Measurements from ENCODE around the gene CFAP141.
"Not testable (repeated sequence)": the region's sequence is repeated elsewhere in the genome, so short reads cannot be mapped to it uniquely, and the experiment has no call there.

CFAP141 gene

DNA sequence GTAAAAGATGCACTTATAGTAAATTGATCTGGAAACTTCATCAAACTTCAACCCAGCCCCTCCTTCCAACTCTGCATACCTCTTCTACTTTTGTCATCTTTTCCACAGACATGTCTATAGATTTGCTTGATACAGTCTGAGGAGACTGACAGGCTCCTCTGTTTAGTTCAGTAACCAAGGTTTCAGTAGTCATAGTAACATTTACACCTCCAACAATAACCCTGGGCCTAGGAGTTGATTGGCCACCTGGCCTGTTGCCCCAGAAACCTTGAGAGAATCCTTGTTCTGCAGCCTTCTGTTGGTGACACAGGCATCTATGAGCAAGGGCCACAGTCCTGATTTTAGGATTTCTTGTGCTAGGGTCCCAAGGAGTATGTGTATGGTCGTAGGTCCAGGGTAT is at the start of gene CFAP141:
CFAP141 (minus strand) TSS at position 138 of the 400 bp plus-strand sequence; CDS start at position 112, 26 bp downstream.
- H3K9me3 Mint-ChIP-seq, result no peaks in the 10 kb centered on the region
- no peaks in the 10 kb centered on the region for H3K27me3 Mint-ChIP-seq
- ATAC-seq (replicated peaks) (peak; percentile 59 to 73), DNase-seq (no peak)
- H3K4me1 Mint-ChIP-seq, result peaks cover 8 to 11% of the 10 kb centered on the region in 2 donors
- no peak within 1 kb of the TSS for H3K4me3 Mint-ChIP-seq
- peaks cover 31 to 44% of the 10 kb centered on the region in 2 donors for H3K36me3 Mint-ChIP-seq
- peak within 1 kb of the TSS; percentile 33 for H3K27ac Mint-ChIP-seq

DNA sequence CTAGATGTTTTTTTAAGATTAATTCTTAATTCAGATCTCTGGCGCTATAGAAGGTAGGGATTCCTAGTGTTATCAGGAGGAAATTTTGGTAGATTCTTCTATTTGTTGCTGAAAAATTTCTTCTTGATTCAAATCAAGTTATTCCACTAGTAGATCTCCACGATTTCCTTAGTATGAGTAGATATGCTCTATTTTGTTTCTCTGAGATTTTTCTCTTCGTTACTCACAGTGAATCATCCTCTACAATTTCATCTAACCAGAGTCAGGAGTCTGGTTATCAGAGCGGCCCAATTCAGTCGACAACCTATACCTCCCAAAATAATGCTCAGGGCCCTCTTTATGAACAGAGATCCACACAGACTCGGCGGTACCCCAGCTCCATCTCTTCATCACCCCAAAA is 47.5 kb upstream of the CFAP141 start:
- ATAC-seq (replicated peaks) (no peak), DNase-seq (no peak)
- peaks cover 46 to 47% of the 10 kb centered on the region in 2 donors for H3K36me3 Mint-ChIP-seq
- no peak overlapping the region for H3K4me3 Mint-ChIP-seq
- no peaks in the 10 kb centered on the region for H3K9me3 Mint-ChIP-seq
- H3K27ac Mint-ChIP-seq, result peak overlapping the region; percentile 51
- H3K27me3 Mint-ChIP-seq, result no peaks in the 10 kb centered on the region
- peaks cover 0 to 4% of the 10 kb centered on the region in 2 donors for H3K4me1 Mint-ChIP-seq

DNA sequence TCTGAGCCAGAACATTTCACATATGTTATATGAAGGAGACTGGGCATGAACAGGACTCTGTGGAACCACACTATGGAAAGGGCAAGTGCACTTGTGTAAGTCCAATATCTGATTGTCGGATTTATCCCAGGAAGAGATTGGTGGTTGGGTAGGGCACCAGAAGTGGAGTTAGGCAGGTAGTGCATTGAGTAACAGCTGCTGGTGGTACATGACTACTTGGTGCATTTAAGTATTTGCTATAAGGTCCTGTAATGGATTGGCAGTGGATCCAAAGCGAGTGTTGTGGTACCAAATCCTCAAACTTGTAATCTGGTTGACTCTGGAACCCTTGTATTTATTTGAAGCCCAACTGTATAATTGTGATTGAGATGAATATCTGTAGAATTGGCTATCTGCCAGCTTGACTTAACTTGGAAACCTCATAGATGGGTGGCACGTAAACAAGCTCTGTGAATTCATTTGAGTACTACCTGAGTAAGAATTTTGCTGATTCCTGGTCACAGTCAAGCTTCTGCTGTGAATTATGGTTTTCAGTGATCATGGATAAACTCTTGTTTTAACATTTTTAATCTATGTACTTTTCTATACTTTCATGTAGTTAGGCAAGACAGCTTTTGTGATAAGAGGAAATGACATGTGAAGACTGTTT is 35.7 kb upstream of the CFAP141 start:
- no peak overlapping the region for H3K4me3 Mint-ChIP-seq
- peaks cover 43 to 53% of the 10 kb centered on the region in 2 donors for H3K36me3 Mint-ChIP-seq
- ATAC-seq (replicated peaks) (no peak), DNase-seq (no peak)
- H3K9me3 Mint-ChIP-seq, result no peaks in the 10 kb centered on the region
- H3K4me1 Mint-ChIP-seq, result peaks cover 7 to 8% of the 10 kb centered on the region in 2 donors
- peak overlapping the region; percentile 25 for H3K27ac Mint-ChIP-seq
- H3K27me3 Mint-ChIP-seq, result no peaks in the 10 kb centered on the region

DNA sequence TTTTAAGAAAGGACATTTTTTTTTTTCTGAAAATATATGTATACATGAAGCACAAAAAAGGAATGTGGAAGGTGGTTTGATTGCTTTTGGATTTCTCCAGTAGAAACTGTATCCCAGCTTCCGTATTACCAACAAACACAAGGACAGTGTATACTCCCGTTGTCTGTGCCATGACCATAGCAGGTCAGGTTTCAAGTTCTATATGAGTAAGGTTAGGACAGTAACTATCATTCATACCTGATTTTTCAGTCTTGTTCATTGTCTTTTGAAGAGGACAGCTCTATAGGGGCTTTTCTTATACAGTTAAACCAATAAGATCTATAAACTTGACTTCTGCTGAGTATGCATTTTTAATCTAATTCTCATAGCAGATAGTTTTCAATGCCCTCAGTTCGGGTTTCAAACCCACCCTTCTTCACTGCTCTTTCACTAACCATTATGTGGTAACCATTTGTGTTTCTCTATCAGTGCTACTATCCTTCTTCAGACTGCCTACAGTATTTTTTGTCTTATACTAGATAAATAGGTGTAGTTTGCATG is 34.2 kb upstream of the CFAP141 start:
- Mint-ChIP-seq H3K4me3 (no peak overlapping the region), H3K27ac (no peak overlapping the region), H3K27me3 (no peaks in the 10 kb centered on the region), H3K4me1 (peaks cover 8 to 12% of the 10 kb centered on the region in 2 donors), H3K36me3 (peaks cover 49 to 62% of the 10 kb centered on the region in 2 donors), H3K9me3 (no peaks in the 10 kb centered on the region)
- DNase-seq, result no peak
- no peak for ATAC-seq (replicated peaks)

DNA sequence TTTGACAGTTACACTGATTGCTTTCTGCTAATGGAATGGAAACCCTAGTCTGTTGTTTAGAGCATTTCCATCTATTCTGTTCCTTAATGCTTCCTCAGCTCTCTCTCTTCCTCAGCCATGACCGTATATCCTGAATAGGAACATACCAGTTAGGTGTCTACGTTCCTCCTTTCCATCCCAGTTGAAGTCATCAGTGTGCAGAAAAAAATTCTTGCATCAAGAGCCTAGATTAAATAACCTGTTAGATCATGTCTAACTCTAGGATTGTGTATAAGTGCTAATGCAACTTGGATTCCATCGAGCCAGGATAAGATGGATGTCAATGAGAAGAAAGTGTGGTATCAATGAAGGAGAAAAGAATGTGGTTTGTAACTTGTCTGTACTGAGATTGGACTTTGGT is 33.4 kb upstream of the CFAP141 start:
- ATAC-seq (replicated peaks) (no peak), DNase-seq (no peak)
- no peaks in the 10 kb centered on the region for H3K9me3 Mint-ChIP-seq
- peaks cover 56 to 70% of the 10 kb centered on the region in 2 donors for H3K36me3 Mint-ChIP-seq
- H3K27me3 Mint-ChIP-seq, result no peaks in the 10 kb centered on the region
- peaks cover 8 to 12% of the 10 kb centered on the region in 2 donors for H3K4me1 Mint-ChIP-seq
- no peak overlapping the region for H3K27ac Mint-ChIP-seq
- no peak overlapping the region for H3K4me3 Mint-ChIP-seq

DNA sequence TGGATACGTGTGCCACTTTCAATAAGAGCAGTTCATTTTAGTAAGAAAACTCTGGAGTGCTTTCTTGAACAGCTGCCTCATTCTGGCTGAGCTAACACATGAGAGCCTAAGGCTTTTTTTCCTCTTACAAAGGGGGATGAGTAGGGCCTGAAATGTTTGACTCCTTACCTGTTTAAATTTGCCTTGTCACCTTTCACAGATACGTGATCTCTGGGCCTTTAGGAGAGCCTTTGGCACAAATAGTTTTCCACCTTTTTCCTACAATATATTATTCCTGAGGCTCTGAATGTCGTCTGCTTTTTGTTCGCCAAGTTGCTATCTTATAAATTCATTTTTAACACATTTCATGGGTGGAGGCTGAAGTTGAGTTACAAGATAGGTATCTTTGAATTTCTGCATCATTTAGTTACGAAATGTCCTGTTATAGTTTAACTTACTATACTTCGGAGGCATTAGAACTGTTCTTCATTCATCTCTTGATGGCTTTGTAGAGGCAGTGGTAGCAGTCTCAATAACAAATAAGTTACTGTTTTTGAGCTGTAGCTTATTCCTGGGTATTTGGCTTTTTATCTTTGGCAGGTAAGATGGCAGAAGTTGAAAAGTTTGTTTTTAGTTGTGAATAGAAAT is 31.9 kb upstream of the CFAP141 start:
- no peak for DNase-seq
- Mint-ChIP-seq H3K9me3 (no peaks in the 10 kb centered on the region), H3K27ac (peak overlapping the region; percentile 20), H3K27me3 (no peaks in the 10 kb centered on the region), H3K4me3 (no peak overlapping the region), H3K36me3 (peaks cover 52 to 67% of the 10 kb centered on the region in 2 donors), H3K4me1 (peaks cover 10 to 17% of the 10 kb centered on the region in 2 donors)
- ATAC-seq (replicated peaks), result no peak

DNA sequence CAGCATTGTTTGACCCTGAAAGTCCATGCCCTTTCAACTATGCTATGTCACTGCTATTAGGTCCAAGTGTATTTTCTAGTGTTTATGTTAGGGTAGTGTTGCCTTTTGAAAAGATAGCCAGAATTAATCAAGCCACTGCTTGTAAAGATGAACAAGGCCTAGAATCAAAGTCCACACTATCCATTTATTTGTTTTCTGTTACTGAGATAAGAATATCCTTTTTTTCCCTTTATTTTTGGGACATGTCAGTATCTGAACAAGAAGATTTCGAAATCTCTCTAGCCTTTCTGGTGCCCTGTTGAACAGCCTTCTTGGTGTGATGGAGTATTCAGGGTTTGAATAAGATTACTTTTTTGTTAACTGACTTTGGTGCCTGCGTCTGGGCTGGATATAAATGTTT is 31.3 kb upstream of the CFAP141 start:
- DNase-seq, result no peak
- H3K9me3 Mint-ChIP-seq, result no peaks in the 10 kb centered on the region
- no peak for ATAC-seq (replicated peaks)
- peaks cover 49 to 62% of the 10 kb centered on the region in 2 donors for H3K36me3 Mint-ChIP-seq
- H3K4me3 Mint-ChIP-seq, result no peak overlapping the region
- H3K27me3 Mint-ChIP-seq, result no peaks in the 10 kb centered on the region
- H3K4me1 Mint-ChIP-seq, result peaks cover 10 to 17% of the 10 kb centered on the region in 2 donors
- H3K27ac Mint-ChIP-seq, result no peak overlapping the region

DNA sequence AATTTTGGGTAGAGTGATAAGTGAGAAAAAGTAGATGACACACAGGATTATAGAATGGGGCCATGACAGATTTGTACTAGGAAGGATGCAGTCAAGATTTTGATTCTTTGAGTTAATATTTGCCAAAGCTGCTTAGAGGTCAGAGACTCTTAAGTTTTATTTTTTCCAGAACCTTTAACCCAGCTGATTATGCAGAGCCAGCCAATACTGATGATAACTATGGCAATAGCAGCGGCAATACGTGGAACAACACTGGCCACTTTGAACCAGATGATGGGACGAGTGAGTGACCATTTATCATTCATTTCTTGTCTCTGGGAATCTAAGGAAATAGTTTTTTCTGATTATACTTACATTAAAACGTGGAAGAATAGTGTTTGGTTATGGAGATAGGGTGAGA is 30.7 kb upstream of the CFAP141 start:
- H3K9me3 Mint-ChIP-seq, result no peaks in the 10 kb centered on the region
- ATAC-seq (replicated peaks) (no peak), DNase-seq (no peak)
- no peak overlapping the region for H3K27ac Mint-ChIP-seq
- no peaks in the 10 kb centered on the region for H3K27me3 Mint-ChIP-seq
- peaks cover 46 to 58% of the 10 kb centered on the region in 2 donors for H3K36me3 Mint-ChIP-seq
- H3K4me3 Mint-ChIP-seq, result no peak overlapping the region
- peaks cover 10 to 17% of the 10 kb centered on the region in 2 donors for H3K4me1 Mint-ChIP-seq

DNA sequence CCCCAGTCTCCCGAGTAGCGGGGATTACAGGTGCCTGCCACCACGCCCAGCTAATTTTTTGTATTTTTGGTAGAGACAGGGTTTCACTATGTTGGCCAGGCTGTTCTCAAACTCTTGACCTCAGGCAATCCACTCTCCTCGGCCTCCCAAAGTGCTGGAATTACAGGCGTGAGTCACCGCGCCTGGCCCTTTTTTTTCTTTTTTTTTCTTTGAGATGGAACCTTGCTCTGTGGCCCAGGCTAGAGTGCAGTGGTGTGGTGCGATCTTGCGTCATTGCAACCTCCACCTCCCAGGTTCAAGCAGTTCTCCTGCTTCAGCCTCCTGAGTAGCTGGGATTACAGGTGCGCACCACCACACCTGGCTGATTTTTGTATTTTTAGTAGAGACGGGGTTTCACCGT is 27.0 kb upstream of the CFAP141 start:
- not testable (repeated sequence) for H3K4me3 Mint-ChIP-seq; ATAC-seq (replicated peaks); H3K27ac Mint-ChIP-seq; H3K27me3 Mint-ChIP-seq; H3K9me3 Mint-ChIP-seq; DNase-seq
- Mint-ChIP-seq H3K4me1 (peaks cover 7 to 16% of the 10 kb centered on the region in 2 donors), H3K36me3 (peaks cover 40 to 62% of the 10 kb centered on the region in 2 donors)

DNA sequence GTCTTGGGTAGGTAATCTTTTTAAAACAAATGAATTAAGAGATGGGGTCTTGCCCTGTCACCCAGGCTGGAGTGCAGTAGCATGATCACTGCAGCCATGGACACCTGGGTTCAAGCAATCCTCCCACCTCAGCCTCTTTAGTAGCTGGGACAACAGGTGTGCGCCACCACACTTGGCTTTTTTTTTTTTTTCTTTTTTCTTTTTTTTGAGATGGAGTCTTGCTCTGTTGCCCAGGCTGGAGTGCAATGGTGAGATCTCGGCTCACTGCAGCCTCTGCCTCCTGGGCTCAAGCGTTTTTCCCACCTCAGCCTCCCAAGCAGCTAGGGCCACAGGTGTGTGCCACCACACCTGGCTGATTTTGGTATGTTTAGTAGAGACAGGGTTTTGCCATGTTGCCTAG is 25.0 kb upstream of the CFAP141 start:
- Mint-ChIP-seq H3K4me1 (peaks cover 9 to 29% of the 10 kb centered on the region in 2 donors), H3K36me3 (peaks cover 37 to 62% of the 10 kb centered on the region in 2 donors)
- not testable (repeated sequence) for H3K9me3 Mint-ChIP-seq; ATAC-seq (replicated peaks); DNase-seq; H3K27me3 Mint-ChIP-seq; H3K4me3 Mint-ChIP-seq; H3K27ac Mint-ChIP-seq

DNA sequence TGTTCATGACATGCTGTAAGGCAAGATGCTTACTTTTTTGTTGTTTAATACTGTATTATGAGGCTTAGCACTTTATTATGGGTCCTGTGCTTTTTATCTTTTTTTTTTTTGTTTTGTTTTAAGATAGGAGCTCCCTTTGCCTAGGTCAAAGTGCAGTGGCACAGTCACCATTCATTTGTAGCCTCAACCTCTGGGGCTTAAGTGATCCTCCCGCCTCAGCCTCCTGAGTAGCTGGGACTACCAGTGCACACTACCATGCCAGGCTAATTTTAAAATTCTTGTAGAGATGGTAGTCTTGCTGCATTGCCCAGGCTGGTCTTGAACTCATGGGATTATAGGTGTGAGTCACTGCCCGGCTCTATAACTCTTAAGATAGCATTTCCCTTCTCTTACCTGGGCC is 19.2 kb upstream of the CFAP141 start:
- DNase-seq, result no peak
- Mint-ChIP-seq H3K27me3 (no peaks in the 10 kb centered on the region), H3K9me3 (no peaks in the 10 kb centered on the region), H3K36me3 (peaks cover 36 to 61% of the 10 kb centered on the region in 2 donors), H3K4me1 (peaks cover 28 to 59% of the 10 kb centered on the region in 2 donors), H3K27ac (no peak overlapping the region), H3K4me3 (no peak overlapping the region)
- no peak for ATAC-seq (replicated peaks)

DNA sequence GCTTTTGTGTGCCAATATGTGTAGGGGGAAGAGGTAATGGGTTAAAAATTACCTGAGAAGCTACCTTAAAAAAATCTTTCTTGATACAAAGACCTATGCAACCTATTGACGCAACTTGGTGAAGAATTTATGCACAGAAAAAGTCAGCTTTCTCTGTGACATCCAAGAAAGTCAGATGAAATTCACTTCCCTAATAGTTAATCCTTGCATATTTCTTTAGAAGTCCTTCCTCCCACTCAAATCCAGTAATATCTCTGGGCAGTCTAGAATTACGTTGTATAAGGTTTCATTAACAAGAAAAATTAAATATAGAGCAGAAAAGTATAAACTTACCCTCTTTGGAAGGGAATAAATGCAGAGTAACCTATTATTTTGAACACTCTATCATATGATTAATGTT is 17.5 kb upstream of the CFAP141 start:
- peak overlapping the region; percentile 41 to 70 for H3K4me3 Mint-ChIP-seq

DNA sequence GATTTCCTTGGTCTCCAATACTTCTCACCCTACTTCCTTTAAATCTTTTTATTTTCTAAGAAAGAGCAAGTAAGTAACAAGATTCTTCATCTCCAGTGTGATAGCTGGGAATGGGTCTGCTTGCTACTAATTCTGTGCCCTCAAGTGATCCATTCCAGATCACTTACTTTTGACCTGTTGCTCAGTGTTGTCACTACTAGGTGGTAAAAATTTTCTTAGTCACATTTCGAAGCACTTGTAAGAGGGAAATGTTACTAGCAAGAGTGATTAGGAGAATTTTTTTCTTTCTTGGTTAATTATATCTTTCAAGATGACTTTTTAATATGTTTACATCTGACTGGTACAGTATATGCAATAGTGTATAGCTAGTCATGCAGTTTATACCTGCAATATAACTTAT is 16.8 kb upstream of the CFAP141 start:
- peak overlapping the region; percentile 70 to 75 for H3K4me3 Mint-ChIP-seq
- H3K4me1 Mint-ChIP-seq, result peaks cover 32 to 69% of the 10 kb centered on the region in 2 donors
- no peak for ATAC-seq (replicated peaks)
- peaks cover 39 to 62% of the 10 kb centered on the region in 2 donors for H3K36me3 Mint-ChIP-seq
- peak overlapping the region; percentile 51 for H3K27ac Mint-ChIP-seq
- H3K9me3 Mint-ChIP-seq, result no peaks in the 10 kb centered on the region
- no peak for DNase-seq
- no peaks in the 10 kb centered on the region for H3K27me3 Mint-ChIP-seq

More for the DNA sequence above, 17.5 kb upstream of the CFAP141 start:
- no peak for ATAC-seq (replicated peaks)
- no peaks in the 10 kb centered on the region for H3K9me3 Mint-ChIP-seq
- H3K4me1 Mint-ChIP-seq, result peaks cover 30 to 68% of the 10 kb centered on the region in 2 donors
- H3K36me3 Mint-ChIP-seq, result peaks cover 41 to 64% of the 10 kb centered on the region in 2 donors
- no peak for DNase-seq
- H3K27me3 Mint-ChIP-seq, result no peaks in the 10 kb centered on the region
- peak overlapping the region; percentile 37 for H3K27ac Mint-ChIP-seq

DNA sequence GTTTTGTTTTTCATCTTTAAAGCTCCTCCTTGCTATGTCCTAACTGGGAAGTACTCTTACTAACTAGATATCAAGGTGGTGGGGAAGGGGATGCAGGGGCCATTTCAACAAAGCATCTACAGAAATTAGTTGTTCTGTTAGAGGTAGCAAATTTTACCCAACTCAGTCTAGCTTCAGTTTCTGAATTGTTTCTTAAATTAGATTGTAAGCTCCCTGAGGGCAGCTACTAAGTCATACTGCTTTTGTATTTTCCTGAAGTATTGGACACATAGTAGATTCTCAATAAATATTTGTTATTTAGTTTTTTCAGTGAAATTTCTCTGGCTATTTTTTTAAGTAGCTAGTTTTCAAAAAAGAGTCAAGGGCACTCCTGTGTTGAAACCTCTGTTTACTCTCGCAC is 16.4 kb upstream of the CFAP141 start:
- H3K27ac Mint-ChIP-seq, result peak overlapping the region; percentile 99
- ATAC-seq (replicated peaks) (no peak), DNase-seq (no peak)
- peaks cover 43 to 62% of the 10 kb centered on the region in 2 donors for H3K36me3 Mint-ChIP-seq
- H3K9me3 Mint-ChIP-seq, result no peaks in the 10 kb centered on the region
- H3K4me1 Mint-ChIP-seq, result peaks cover 32 to 73% of the 10 kb centered on the region in 2 donors
- peak overlapping the region; percentile 95 to 96 for H3K4me3 Mint-ChIP-seq
- H3K27me3 Mint-ChIP-seq, result no peaks in the 10 kb centered on the region

Data from stimulated activated naive B cell treated with anti-CD40 and anti-IgM and Interleukin-4, amounts not matched to agents 10 μg/mL and 1 μg/mL and 100 μg/mL, for 72 hours (primary cell).